Suppressor macrophage treated with lipopolysaccharide for 1 hour (primary cell): ENCODE data around the gene TMEM80.
A peak's percentile ranks its signal among the peaks of the same experiment; 100 is the strongest.

Source experiments
- DNase-seq, 3 donors: peaks; one replicate each; pipeline ENCODE4 v3.0.0-alpha.2; 2020 to 2022

Gene TMEM80

DNA sequence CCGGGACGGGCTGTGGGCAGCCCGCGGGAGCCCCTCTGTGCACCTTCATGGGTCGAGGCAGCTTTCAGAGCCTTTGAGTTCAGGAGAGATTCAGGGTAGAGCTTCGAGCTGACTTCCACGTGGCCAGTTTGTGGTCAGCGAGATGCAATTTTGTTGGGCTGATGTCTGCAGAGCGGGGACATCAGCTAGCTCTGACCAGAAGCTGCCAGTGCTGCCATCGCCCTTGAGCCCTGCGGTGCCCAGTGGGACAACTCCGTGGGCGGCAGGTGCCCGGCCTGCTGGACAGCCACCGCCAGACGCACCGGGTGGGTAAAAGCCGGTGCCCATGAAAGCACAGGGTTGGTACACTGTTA is 52.4 kb downstream of the TMEM80 start:
- peak in 1 of 3 donors; percentile 57 for DNase-seq

- peak; percentile 32 to 48 (median 44) for DNase-seq
These were observed 54.1 kb downstream of the TMEM80 start for GRCh38 chr11:749731-750130.
